ENCODE data around the gene TRAF3IP3. TPM values are rescaled to one million over a fixed set of nuclear protein-coding genes. Genes with fewer than 3 reads are reported as not detected.

TRAF3IP3 gene
- total RNA-seq, 4 donors from 2014 or later = 0.77 to 5.7 (median 3.5) TPM

GRCh38 chr1:209815490-209815889 lies 59.6 kb downstream of the TRAF3IP3 start:
- no peaks in the 10 kb centered on the region for H3K36me3 ChIP-seq
- H3K4me3 ChIP-seq = no peak overlapping the region
- H3K27me3 ChIP-seq = no peaks in the 10 kb centered on the region
- no peak for TF ChIP-seq CTCF (IDR thresholded peaks at IDR 0.05)
- TF ChIP-seq EP300 (IDR thresholded peaks at IDR 0.05) = no peak
- TF ChIP-seq POLR2AphosphoS5 (IDR thresholded peaks at IDR 0.05) = no peak
- TF ChIP-seq POLR2A (IDR thresholded peaks at IDR 0.05) = no peak
- no peaks in the 10 kb centered on the region for H3K9me3 ChIP-seq
- no peak overlapping the region for H3K27ac ChIP-seq
- no peaks in the 10 kb centered on the region for H3K4me1 ChIP-seq
- 50 to 82% methylated on average over 2 to 3 of the region's 3 CpGs for WGBS, 2 donors (ENCODE audit: low coverage in 1 of 2)
- ATAC-seq = no peak

GRCh38 chr1:209815931-209816341 lies 60.1 kb downstream of the TRAF3IP3 start:
- no peak for ATAC-seq
- TF ChIP-seq CTCF (IDR thresholded peaks at IDR 0.05) (no peak), POLR2AphosphoS5 (IDR thresholded peaks at IDR 0.05) (no peak), POLR2A (IDR thresholded peaks at IDR 0.05) (no peak), EP300 (IDR thresholded peaks at IDR 0.05) (no peak)
- no peaks in the 10 kb centered on the region for H3K4me1 ChIP-seq
- 73% methylated on average over 5 of the region's 6 CpGs; no CpG with 5 or more reads in 1 of the 2 donors for WGBS, 2 donors (ENCODE audit: low coverage in 1 of 2)
- H3K27ac ChIP-seq = no peak overlapping the region
- no peaks in the 10 kb centered on the region for H3K36me3 ChIP-seq
- no peaks in the 10 kb centered on the region for H3K27me3 ChIP-seq
- H3K9me3 ChIP-seq = no peaks in the 10 kb centered on the region
- H3K4me3 ChIP-seq = no peak overlapping the region

- TF ChIP-seq CTCF (IDR thresholded peaks at IDR 0.05) = no peak
- 95 to 100% methylated on average over 2 of the region's 3 CpGs for WGBS, 2 donors (ENCODE audit: low coverage in 1 of 2)
- ATAC-seq = no peak
These were observed 61.1 kb downstream of the TRAF3IP3 start for GRCh38 chr1:209816923-209817322.

GRCh38 chr1:209817691-209818090 lies 61.8 kb downstream of the TRAF3IP3 start:
- no peak overlapping the region for H3K27ac ChIP-seq
- H3K36me3 ChIP-seq = no peaks in the 10 kb centered on the region
- ATAC-seq = no peak
- H3K9me3 ChIP-seq = no peaks in the 10 kb centered on the region
- H3K4me1 ChIP-seq = peaks cover 0 to under 1% (median 0%) of the 10 kb centered on the region in 3 donors
- 67% methylated on average over 1 of the region's 1 CpG; no CpG with 5 or more reads in 1 of the 2 donors for WGBS, 2 donors (ENCODE audit: low coverage in 1 of 2)
- TF ChIP-seq EP300 (IDR thresholded peaks at IDR 0.05) = no peak
- peaks cover 6% of the 10 kb centered on the region for H3K27me3 ChIP-seq
- H3K4me3 ChIP-seq = no peak overlapping the region

More at GRCh38 chr1:209816923-209817322, 61.1 kb downstream of the TRAF3IP3 start:
- no peaks in the 10 kb centered on the region for H3K9me3 ChIP-seq
- no peak overlapping the region for H3K27ac ChIP-seq
- peaks cover 6% of the 10 kb centered on the region for H3K27me3 ChIP-seq
- H3K36me3 ChIP-seq = no peaks in the 10 kb centered on the region
- no peaks in the 10 kb centered on the region for H3K4me1 ChIP-seq
- H3K4me3 ChIP-seq = no peak overlapping the region

DNA sequence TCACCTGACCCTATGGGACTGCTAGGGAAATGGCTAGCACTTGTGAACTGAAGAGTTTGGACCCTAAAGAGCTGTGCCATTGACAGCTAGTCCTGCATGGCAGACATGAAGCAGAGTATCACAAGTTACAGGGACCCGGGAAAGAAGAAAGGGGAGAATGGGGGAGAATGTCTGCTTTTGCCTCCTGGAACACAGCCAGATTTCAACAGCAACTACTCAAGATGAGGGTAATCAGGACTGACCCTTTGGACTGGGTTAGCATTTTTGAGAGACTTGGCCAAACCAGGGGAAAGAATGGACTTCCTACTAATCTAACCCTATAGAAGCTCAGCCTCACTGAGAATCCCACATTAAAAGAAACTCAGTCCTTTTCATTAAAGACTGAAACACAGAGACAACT lies 63.2 kb downstream of the TRAF3IP3 start:
- WGBS, 2 donors (ENCODE audit: low coverage in 1 of 2) = 29% methylated on average over 1 of the region's 1 CpG; no CpG with 5 or more reads in 1 of the 2 donors
- TF ChIP-seq EP300 (IDR thresholded peaks at IDR 0.05) (no peak), POLR2AphosphoS5 (IDR thresholded peaks at IDR 0.05) (no peak), CTCF (IDR thresholded peaks at IDR 0.05) (no peak), POLR2A (IDR thresholded peaks at IDR 0.05) (no peak)
- ATAC-seq = no peak
- Histone ChIP-seq H3K27ac (no peak overlapping the region), H3K9me3 (no peaks in the 10 kb centered on the region), H3K27me3 (peaks cover 6% of the 10 kb centered on the region), H3K4me3 (no peak overlapping the region), H3K36me3 (no peaks in the 10 kb centered on the region), H3K4me1 (peaks cover 0 to 9% (median 0%) of the 10 kb centered on the region in 3 donors)
